Mammary epithelial cell (primary cell): ENCODE results near the gene FBXL7.

ENCODE experiments used
- CTCF ChIP-seq, 2 donors: IDR thresholded peaks in 1 of 2; conservative IDR thresholded peaks in 1 of 2; 2 replicates each; pipeline ENCODE4 v1.5.1; 2011 to 2012; ENCODE audit warnings: inconsistent platforms in 2 of 2, low read length in 2 of 2, mild to moderate bottlenecking in 2 of 2, control low read depth in 1 of 2, low read depth in 1 of 2; ENCODE audit not compliant: insufficient read depth in 1 of 2; ENCODE audit errors: extremely low read depth in 1 of 2
- EZH2 ChIP-seq: IDR thresholded peaks from 2 replicates; pipeline ENCODE4 v1.6.1; 2012; ENCODE audit warnings: low read length, inconsistent platforms, borderline replicate concordance

DNA sequence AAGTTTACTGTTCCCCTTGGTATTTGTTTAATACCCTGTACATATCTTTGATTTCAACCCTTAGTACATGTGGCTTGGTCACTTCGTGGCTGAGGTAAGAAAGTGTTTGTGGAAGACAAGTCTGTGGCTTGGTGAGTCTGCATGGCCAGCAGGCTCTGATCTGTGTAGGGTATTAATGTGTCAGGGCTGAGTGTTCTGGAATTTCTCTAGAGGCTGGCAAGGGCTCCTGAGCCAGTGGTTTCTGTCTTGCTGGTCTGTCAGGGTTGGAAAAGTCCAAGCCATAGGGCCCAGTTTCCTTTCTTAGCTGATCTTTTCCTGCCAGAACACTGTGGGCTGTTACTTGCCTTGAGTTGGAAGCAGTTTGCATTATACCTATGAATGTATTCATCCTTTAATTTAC is 48.0 kb upstream of the FBXL7 start:
- TF ChIP-seq CTCF (conservative IDR thresholded peaks at IDR 0.05 in 1 of 2, IDR thresholded peaks at IDR 0.05 in 1 of 2; ENCODE audit: extremely low read depth in 1 of 2, insufficient read depth in 1 of 2, low read depth in 1 of 2, low read length in 2 of 2) (no peak), EZH2 (no peak)
